GM18507 (cell line): ENCODE measurements around the gene ABI3BP.

ENCODE experiments used
- DNase-seq: peaks from one replicate; pipeline ENCODE4 v3.0.0; 2011; ENCODE audit warnings: low read depth; ENCODE audit not compliant: insufficient read length; ENCODE audit errors: extremely low spot score
- FAIRE-seq: peaks from 2 replicates; lab custom pipeline; 2011; peaks lifted over from hg19 to GRCh38; lab: Jason Lieb, UNC

ABI3BP gene

GRCh38 chr3:100899440-100900091, 93.7 kb downstream of the ABI3BP start:
- no peak for DNase-seq
- FAIRE-seq, result peak; percentile 67

DNA sequence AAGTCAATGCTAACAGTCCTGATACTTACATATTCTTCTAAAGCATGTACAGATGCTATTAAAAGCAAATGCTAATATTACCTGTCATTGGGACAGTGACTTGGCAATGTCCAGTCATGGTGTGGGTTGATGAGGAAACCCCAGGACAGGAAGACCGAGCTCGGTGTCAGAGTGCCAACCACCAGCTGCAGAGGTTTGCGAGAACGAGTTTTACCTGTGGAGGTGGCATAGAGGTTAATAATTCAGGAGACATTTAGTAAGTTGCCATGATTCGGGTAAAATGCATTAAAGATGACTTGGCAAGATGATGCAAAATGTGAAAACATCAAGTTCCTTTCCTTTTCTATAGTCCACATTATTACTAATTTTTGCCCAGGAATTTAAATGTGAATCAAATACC, 94.5 kb downstream of the ABI3BP start:
- FAIRE-seq (peak; percentile 9), DNase-seq (no peak)

DNA sequence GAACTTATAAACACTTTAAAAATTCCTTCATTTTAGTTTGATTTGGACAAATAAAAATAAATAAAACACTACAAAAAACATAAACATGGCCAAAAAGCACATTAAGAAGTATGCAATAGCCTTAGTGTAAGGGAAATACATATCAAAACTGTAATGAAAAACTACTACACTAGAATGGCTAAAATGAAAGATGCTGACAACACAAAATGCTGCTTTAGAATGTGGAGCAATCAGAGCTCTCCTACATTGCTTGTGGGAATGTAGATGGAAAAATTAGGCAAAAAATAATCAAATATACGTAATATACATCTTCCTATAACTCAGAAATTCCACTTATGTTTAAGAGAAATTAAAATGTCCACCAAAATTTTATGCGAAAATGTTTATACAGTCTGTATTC, 96.2 kb downstream of the ABI3BP start:
- FAIRE-seq (no peak), DNase-seq (no peak)

DNA sequence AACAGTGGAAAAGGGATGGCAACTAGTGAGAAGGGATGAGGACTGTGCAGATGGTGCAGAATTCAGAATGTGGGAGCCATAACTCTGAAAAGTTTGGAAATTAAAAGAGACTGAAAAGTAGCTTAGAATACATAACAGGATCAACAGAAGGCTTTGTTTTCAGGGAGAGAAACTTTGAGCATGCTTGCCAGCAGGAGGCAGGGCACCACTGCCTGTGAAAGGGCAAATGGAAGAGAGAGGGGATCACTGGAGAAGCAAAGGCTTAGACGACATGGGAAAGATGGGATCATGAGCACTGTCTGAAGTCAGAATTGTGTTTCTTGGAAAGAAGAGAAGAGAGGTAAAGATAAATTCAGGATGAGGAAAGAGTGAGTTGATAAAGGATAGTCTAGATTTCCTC, 99.6 kb downstream of the ABI3BP start:
- FAIRE-seq (no peak), DNase-seq (no peak)

DNA sequence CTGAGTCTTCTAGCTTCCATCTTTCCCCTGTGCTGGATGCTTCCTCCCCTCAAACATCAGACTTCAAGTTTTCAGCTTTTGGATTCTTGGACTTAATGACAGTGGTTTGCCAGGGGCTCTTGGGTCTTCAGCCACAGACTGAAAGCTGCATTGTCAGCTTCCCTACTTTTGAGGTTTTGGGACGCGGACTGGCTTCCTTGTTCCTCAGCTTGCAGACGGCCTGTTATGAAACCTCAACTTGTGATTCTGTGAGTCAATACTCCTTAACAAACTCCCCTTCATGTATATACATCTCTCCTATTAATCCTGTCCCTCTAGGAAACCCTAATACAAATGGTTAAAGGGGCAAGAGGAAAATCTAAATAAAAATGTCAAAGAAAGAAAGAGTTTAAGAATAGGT, 100.1 kb downstream of the ABI3BP start:
- DNase-seq (no peak), FAIRE-seq (no peak)

- FAIRE-seq (no peak), DNase-seq (no peak)
Observed at GRCh38 chr3:100891827-100892226, 101.4 kb downstream of the ABI3BP start.

DNA sequence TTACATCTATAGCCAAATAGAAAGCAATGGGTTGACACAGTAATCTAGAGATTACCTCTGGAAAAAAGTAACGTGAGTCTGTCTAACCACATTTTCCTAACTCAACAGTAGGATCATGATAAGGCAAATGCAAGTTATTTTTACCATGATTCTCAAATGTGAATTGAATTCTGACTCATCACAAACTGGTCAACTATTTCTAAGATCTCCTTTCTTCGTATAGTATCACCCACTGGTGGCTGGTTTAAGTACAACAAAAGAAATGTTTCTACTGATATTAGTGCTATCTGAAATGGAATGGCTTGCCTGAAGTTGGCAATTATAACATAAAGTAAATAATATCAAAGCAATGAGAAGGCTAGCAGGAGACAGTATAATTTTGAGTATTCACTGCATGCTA, 102.2 kb downstream of the ABI3BP start:
- FAIRE-seq (no peak), DNase-seq (no peak)

DNA sequence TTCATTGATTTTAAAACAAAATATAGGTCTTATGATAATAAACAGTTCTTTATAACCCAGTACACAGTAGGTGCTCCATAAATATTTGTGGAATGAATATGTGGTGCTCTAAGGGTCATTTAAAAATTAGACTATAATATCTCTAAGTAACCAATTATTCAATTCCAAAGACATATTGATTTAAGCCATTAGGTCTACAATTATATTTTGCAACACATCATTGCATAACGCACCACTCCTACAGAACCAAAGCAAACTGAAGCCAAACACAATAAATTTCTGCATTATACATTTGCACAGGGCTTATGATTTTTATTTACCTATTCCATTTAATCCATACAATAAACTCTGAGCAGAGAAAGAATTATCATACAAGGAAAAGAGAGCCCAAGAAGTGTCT, 104.3 kb downstream of the ABI3BP start:
- FAIRE-seq (no peak), DNase-seq (no peak)

DNA sequence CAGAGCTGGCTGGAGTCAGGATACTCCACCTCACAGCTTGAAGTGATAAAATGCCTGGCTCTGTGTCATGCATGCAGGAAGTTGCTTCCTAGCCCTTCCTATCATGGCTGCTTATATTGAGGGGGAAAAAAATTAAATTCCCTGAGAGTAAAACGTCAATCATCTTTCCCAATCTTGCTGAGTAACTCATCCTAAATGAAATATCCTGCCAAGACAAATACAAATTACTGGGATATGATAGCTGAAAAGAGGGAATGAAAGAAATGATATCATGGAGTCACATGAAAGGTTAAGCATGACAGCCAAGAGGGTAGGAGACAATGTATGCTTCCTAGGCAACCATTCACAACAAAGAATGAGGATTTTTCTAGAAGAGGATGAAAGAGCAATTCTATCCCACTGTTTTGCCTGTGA, 110.6 kb downstream of the ABI3BP start:
- FAIRE-seq (no peak), DNase-seq (no peak)

DNA sequence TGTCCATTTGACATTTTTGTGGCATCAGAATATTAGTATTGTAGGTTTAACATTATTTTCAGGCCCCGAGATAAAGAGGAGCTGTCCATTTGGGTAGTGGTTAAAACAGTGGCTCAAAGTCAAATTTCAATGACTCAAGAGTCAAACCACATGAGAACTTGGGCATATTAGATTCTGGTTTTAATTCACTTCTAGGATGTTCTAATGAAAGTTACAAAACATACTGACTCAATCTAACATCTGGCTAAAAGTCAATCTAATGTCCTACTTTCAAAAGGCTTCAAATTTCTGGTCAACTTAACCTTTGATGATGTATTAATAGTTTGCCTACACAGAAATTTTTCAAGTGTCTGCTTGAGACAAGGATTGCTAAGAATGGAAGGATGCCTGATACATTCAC, 112.4 kb downstream of the ABI3BP start:
- no peak for FAIRE-seq
- no peak for DNase-seq

DNA sequence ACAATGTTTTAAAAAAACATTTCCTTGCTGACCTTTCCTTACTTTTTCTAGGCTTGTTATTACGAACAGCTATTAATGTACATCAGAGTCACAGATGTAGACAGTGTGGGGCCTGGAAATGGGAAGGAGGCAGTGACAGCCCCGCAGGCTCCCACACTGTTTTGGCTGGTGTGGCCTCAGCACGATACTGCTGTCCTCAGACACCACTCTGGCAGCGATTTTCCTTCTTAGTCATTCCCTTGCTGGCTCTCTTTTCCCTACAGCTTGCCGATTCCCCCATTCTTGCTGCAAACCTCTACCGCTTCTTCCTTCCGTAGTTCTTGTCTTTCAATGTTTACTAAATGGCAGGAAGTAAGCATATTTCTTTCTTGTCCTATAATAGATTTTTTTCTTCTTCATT, 113.1 kb downstream of the ABI3BP start:
- FAIRE-seq, result no peak

GRCh38 chr3:100879195-100879810, 113.9 kb downstream of the ABI3BP start:
- DNase-seq (no peak), FAIRE-seq (no peak)

More for the DNA sequence above, 113.1 kb downstream of the ABI3BP start:
- no peak for DNase-seq

DNA sequence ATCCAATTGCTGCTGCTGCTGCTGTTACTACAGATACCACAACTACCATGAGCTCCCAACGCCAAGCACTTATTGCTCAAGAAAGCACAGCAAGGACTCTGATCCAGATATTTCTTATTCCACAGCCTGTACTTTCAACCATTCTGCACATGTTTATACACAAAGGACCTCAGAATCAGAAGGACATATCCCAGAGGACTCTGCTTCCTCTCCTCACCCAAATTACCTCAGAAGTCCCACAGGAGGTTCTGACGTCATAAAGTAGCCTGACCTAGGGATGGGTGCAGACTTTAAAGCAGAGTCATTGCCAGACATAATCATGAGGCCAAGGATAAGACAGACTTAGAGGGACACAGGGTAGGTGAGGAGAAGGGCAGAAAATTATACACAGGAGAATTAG, 115.9 kb downstream of the ABI3BP start:
- FAIRE-seq (no peak), DNase-seq (no peak)

DNA sequence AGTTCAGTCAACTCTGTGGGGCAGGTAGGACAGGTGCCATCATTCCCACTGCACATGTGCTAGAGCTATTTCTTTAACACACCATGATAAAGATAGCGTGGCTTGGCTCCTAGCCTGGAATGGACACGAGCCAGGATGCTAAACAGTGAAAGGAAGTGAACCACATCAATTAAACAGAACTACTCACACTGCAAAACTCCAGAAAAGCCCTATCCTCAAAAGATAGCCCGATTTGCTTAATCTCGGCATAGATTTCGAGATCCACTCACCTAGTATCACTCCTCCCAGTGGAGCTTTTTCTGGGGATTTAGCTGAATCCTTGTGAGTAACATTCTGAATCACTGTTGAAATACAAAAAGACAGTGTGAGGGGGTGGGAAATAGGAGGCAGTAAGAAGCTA, 118.0 kb downstream of the ABI3BP start:
- FAIRE-seq (no peak), DNase-seq (no peak)

DNA sequence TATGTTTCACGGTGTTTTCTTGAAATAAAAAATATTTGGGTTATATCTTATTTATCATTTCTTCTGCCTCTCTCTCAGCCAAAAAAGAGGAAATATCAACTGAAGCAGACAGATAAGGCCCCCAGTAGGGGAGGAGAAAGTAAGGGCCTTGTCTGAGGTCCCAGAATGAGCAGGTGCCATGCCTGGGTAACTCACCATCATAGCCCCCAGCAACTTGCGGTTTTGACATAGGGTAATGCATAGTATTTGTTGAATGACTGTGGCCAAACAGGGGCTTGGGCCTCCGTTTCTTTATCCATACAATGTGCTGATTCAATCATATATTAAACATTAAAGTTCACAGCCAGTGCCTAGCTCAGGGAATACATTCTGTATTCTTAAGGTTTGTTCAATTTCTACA, 119.6 kb downstream of the ABI3BP start:
- FAIRE-seq (no peak), DNase-seq (no peak)

DNA sequence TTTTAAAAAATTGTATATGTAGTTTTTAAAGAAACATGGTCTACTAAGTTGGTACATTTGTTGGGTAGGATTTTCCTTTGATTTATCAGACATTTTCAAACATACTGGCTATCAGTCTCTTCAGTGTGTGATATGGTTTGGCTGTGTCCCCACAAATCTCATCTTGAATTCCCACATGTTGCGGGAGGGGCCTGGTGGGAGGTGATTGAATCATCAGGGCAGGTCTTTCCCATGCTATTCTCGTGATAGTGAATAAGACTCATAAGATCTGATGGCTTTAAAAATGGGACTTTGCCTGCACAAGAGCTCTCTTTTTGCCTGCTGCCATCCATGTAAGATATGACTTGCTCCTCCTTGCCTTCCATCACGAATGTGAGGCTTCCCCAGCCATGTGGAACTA, 121.9 kb downstream of the ABI3BP start:
- no peak for FAIRE-seq
- DNase-seq, result no peak

- no peak for FAIRE-seq
Observed at GRCh38 chr3:100869787-100870186, 123.4 kb downstream of the ABI3BP start.

GRCh38 chr3:100868894-100869293, 124.3 kb downstream of the ABI3BP start:
- FAIRE-seq (no peak), DNase-seq (no peak)

More at GRCh38 chr3:100869787-100870186, 123.4 kb downstream of the ABI3BP start:
- DNase-seq, result no peak

- FAIRE-seq, result no peak
- DNase-seq, result no peak
Observed at GRCh38 chr3:100868096-100868495, 125.1 kb downstream of the ABI3BP start.

DNA sequence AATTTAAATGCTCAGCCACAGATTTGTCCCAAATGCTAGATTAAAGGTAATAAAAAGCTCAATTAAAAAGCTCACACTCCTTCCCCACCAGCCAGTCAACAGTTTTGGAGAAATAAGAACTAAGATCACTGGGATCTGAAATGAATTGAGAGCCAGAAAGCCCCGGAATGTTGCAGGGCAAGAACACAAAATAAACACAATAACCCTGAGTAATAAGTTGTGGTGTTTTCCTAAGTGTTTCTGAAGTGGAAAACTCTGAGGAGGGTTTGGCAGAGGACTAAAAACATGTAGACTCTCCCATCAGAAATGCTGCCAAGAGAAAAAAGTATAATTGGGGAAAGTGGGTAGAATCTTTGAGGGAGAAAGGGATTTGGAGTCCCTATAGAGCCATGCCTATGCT, 127.8 kb downstream of the ABI3BP start:
- DNase-seq, result no peak
- FAIRE-seq, result no peak

GRCh38 chr3:100864471-100865250, 128.6 kb downstream of the ABI3BP start:
- FAIRE-seq, result no peak
- DNase-seq, result no peak
